CD4-positive, alpha-beta T cell treated with Interleukin-12 subunit alpha and Interleukin-12 subunit beta, for 1 hour (primary cell): ENCODE measurements around the gene LDLRAD1.
"Not testable (repeated sequence)": the region's sequence is repeated elsewhere in the genome, so short reads cannot be mapped to it uniquely, and the experiment has no call there.

ENCODE experiments used
- DNase-seq: peaks from one replicate; pipeline ENCODE4 v3.0.0-alpha.2; 2020

The LDLRAD1 gene

DNA sequence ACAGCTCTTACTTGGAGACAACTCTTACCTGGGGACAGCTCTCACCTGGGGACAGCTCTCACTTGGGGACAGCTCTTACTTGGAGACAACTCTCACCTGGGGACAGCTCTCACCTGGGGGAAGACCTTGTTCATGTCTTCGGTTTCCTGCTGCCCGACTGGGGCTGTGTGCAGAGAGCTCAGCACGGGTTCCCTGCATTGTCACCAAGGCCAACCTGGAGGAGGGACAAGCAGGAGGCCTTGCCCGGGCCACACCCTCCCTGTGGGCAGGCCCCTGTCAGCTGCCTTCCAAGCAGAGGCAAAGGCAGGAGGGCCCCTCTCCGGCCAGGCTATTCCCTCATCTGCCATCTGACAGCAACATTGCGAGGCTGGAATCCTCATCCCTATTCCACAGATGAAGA is at the start of gene LDLRAD1:
LDLRAD1 (minus strand) TSS at position 208 of the 400 bp plus-strand sequence; CDS start at position 134, 74 bp downstream.
- DNase-seq, result no peak

- DNase-seq, result no peak
Observed at GRCh38 chr1:54064299-54064698, 46.3 kb upstream of the LDLRAD1 start.

GRCh38 chr1:54054438-54054749 is 36.4 kb upstream of the LDLRAD1 start:
- DNase-seq, result peak; percentile 3

DNA sequence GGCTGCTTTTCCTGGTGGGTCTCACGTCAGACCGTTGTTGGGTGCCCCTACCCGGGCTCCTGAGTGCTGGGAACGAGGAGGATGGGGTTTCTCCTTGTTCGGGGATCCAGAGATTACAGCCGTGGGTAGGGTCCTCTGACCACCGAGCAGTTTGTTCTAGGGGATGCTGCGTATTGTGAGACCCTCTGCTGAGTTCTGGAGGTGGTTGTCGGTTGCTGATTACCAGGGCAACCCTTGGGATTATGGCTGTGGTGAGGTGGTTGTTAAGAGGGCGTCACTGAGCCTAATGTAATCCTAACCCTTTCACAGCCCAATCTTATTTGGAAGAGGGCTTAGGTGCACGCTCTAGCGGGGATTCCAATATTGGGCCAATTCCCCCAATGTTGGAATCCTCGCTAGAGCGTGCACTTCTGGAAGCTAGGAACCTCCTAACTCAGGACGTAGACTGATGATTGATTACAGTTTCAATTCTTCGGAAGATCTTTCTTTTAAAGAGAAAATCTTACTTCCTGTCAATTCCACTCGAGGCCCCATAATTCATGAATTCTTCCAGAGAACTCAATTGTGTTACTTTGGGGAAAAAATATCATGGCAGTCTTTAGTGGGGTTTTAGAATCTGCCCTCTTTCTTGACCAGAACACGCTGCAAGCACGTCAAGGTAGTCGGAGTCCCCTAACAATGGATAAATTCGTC is 35.9 kb upstream of the LDLRAD1 start:
- DNase-seq, result no peak

DNA sequence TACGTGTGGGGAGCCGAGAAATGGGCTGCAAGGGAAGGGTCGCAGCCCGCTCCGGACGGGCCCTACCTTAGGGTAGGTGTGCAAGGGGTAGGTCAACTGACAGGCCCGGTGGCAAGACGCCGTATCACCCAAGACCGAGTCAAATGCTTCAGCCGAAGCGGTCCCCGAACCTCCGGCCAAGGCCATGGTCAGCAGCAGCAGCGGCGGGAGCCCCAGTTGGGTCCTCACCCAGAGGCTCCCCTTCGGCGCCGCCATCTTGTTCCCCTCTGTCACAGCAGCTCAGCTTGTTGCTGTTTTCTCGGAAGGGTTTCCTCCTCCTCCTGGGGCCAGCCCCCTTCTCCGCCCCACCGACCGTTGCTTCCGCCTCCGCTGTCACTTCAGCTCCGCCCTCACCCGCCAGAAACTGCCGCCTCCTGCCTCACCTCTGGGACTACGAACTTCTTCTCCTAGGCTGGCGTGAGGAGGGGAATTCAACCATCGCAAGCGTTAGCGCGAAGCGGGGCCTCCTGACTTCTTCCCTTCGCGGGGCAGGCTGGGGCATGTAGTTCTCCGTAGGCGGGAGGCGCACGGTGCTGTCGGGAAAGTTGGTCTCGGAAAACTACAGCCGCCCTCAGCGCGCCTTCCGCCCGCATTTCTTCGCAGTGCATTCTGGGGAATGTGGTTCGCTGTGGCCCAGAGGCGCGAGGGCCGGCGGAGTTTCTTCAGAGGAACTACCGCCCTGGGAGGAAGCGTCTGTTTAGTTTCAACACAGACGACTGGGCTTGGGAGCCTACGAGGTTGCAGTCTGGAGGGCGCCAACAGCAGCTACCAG is 35.2 kb upstream of the LDLRAD1 start, which contains the start of the genes TCEANC2 and TMEM59:
TCEANC2 (plus strand) TSS at position 675 of the 811 bp plus-strand sequence. CDS start 815 bp downstream, outside the sequence.
TMEM59 (minus strand) TSS at position 271 of the 811 bp plus-strand sequence; CDS start at position 255, 16 bp downstream.
- DNase-seq, result peak; percentile 98

DNA sequence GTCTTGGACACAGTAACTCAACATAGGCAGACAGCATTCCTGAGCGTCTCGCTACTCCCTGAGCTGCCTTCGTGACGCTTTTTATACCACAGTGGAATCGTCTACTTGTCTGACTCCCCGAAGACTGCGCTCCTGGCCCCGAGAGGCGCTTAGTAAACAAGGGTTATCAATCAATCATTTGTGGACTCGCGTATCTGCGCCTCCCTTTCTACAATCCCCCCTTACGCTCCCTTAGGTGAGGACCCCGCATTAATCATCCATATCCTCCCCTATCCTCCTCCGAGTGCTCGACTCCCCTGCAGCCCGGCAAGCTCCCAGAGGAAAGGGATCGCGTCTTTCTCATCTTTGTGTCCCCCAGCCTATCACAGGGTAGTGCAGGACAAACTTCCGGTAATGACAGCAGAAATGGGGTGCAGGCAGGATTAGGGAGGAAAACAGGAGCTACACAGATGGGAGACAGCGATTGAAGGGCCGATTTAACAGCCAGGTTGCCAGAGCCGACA is 34.5 kb upstream of the LDLRAD1 start:
- DNase-seq, result peak; percentile 38

DNA sequence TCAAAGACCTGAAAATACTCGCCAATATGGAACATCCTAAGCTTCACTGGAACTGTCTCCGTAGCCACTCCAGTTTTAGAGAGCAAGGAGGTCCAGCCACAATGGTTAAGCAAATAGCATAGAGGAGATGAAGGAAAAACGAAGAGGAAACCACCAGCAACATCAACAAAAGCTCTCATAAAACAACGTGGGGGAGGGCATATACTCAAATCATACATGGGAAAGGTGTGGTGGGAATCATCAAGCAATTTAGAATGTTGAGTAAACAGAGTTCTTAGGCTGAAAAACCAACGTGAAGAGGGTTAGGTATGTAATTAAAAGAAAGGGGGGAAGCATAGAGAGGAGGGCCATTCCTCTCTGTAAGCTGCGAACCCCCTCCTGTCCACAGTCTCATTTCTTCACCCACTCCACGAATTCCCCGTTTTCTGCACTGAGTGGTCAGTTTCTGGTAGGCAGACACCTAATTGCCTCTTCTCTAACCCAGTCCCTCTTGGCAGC is 34.0 kb upstream of the LDLRAD1 start:
- no peak for DNase-seq

- not testable (repeated sequence) for DNase-seq
Observed at GRCh38 chr1:54050435-54050834, 32.4 kb upstream of the LDLRAD1 start.

DNA sequence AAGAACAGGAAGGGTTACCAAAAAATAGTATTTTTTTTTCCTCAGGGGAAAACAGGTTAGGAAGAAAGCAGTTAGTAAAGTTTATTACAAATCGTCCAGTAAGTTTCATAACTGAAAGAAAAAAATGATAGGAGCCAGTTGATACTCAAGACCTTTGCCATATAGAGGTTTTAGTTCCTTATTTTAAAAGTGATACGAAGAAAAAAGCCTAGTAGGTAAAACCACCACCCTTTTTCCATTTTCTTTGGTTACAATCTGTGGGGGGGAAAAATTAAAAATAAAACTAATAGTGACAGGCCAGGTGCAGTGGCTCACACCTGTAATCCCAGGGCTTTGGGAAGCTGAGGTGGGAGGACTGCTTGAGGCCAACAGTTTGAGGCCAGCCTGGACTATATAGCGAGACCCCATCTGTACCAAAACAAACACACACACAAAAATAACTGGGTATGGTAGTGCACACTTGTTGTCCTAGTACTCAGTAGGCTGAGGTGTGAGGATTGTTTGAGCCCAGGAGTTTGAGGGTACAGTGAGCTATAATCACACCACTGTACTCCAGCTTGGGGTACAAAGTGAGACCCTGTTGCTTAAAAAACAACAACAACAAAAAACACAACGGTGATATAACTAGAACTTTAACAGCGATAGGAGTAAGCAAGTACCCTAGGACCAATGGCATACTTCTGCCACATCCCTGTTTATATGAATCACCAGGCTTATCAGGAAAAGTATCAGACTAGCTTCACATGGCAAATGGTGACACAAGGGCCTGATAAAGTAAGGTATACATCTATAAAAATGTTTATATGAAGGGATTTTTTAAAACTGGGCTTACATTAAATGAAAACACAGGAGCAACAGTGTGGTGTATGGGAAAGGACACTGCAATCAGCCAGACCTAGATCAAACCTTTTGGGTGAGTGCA is 29.7 kb upstream of the LDLRAD1 start:
- no peak for DNase-seq

DNA sequence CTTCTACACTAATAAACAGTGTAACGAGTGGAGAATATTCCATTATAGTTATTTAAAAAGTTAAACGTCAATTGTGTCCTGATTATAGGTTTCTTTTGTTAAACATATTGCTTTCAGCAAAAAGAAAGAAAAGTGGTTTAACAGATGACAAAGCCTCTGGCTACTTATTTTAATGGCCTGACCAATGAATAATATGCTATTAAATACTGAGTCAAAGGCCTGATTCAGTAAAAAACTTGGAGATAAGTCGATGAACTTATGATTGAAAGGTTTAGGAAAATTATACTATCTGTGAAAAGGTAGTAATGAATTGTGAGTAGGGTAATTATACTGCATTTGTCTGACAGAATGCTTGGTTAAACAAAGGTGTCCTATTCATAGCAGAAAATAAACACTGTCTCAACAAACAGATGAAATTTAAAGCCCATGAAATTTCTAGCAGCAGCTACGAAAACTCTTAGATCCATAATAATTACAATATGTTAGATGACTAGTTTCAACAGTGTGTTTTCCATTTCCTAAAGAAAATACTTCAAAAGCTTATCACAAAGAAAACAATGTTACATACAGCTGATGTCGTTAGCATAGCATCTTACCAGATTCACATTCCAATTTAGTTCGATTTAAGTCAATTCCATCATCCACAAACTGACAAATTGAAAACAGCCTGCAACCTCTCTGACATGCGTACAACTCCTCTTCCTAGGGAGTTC is 28.8 kb upstream of the LDLRAD1 start:
- no peak for DNase-seq

DNA sequence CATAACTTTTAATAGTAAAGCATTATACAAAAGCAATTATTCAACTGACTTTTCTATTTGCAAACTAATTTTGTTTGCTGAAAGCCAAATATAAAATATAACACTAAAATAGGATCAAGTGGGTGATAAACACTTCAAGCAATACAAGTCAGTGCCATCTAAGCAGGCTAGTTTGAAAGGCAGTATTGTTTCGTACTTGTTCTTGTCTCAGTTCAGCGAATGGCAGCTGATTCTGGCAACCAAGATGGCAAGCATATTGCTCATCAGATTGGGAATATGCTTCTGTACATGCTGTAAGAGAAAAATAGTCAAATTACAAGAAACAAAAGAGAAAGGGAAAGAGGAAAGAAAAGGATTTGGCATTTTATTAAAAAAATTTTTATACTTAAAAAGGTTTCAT is 27.5 kb upstream of the LDLRAD1 start:
- DNase-seq, result no peak

DNA sequence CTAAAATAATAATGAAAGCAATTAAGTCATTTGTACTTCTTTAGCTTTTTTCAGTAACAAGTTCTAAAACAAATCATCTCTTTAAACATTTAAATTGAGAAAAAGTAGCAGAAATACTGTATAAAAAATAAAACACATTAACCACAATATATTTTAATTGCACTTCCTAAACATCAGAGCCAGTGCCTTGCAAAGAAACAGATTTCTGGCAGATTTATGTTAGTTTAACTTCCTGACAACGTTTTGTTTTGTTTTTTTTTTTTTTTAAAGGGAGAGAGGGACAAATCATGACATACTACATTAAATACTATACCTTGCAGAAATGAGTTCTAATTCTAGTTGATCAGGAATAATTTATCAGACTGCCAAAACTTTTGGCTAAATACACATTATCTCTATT is 23.8 kb upstream of the LDLRAD1 start:
- DNase-seq, result no peak

GRCh38 chr1:54037476-54037875 is 19.5 kb upstream of the LDLRAD1 start:
- DNase-seq, result no peak

GRCh38 chr1:54028306-54029251 is 10.6 kb upstream of the LDLRAD1 start:
- DNase-seq, result no peak

DNA sequence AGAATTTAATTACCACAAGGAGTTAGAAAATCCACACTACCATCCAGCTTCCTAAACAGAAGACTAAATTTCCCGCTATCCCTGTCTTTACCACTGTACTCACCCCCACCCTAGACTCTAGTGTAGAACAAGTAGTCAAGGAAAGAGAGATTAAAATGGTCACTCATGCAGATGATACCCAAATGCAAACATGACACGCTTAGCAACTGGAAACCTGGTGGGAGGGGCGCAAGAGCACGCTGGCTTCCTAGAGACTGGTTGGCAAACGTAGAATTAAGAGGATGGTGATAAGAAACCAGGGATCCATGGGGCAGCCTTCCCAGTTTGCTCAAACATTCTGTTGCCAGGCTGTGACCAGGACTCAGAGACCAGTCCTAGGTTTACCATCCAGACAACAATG is 9.9 kb upstream of the LDLRAD1 start:
- no peak for DNase-seq

DNA sequence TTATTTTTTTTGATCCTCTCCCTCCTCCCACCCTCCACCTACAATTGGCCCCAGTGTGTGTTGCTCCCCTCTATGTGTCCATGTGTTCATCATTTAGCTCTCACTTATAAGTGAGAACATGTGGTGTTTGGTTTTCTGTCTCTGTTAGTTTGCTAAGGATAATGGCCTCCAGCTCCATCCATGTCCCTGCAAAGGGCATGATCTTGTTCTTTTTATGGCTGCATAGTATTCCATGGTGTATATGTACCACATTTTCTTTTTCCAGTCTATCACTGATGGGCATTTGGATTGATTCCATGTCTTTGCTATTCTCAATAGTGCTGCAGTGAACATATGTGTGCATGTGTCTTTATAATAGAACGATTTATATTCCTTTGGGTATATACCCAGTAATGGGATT is 6.8 kb upstream of the LDLRAD1 start:
- not testable (repeated sequence) for DNase-seq

DNA sequence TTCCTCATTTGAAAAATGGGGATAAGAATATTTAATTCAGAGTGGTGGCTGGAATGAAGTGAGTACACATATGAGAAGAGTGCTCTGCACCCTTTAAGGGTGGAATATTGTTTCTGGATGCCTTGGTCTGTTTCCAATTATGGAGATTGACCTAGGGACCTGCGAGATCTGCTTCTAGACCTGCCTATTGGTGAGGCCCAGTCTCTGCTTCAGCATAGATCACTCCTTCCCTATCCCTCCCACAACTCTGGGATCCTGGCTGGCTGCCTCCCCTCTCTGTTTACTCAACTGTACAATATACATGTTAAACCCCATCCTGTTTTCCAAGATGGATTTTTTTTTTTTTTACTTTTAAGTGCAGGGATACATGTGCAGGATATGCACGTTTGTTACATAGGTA is 6.4 kb upstream of the LDLRAD1 start:
- no peak for DNase-seq

- not testable (repeated sequence) for DNase-seq
Observed at GRCh38 chr1:54019562-54020176, 1.7 kb upstream of the LDLRAD1 start.

- DNase-seq, result no peak
Observed at GRCh38 chr1:54018635-54019034, 649 bp upstream of the LDLRAD1 start.
